Hepatocyte (in vitro differentiated cells): Measurements from ENCODE around the gene PHYKPL.

Source experiments
- EZH2 ChIP-seq: fragments of 200-600 bp; sonication (generic); IDR thresholded peaks from 2 replicates; pipeline ENCODE4 v1.6.1; 2016; ENCODE audit warnings: antibody characterized with exemption, mild to moderate bottlenecking, borderline replicate concordance
- TF ChIP-seq, protein P1 (sequence below): fragments of 200-600 bp; sonication (generic); IDR thresholded peaks from 2 replicates; pipeline ENCODE4 v1.5.1; 2016; ENCODE audit warnings: antibody characterized with exemption, mild to moderate bottlenecking; ENCODE audit not compliant: poor library complexity

DNA sequence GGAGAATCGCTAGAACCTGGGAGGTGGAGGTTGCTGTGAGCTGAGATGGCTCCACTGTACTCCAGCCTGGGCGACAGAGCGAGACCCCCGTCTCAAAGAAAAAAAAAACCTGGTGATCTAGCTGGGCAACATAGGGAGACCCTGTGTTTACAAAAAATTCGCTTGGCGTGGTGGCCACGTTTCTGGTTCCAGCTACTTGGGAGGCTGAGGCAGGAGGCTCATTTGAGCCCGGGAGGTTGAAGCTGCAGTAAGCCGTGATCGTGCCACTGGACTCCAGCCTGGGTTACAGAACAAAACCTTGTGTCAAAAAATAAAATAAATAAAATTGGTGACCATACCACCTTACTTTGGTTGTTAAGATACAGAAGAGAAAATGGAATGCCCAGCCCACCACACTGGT lies 30.1 kb downstream of the PHYKPL start:
- no peak for TF ChIP-seq EZH2
- TF ChIP-seq, protein P1, sequence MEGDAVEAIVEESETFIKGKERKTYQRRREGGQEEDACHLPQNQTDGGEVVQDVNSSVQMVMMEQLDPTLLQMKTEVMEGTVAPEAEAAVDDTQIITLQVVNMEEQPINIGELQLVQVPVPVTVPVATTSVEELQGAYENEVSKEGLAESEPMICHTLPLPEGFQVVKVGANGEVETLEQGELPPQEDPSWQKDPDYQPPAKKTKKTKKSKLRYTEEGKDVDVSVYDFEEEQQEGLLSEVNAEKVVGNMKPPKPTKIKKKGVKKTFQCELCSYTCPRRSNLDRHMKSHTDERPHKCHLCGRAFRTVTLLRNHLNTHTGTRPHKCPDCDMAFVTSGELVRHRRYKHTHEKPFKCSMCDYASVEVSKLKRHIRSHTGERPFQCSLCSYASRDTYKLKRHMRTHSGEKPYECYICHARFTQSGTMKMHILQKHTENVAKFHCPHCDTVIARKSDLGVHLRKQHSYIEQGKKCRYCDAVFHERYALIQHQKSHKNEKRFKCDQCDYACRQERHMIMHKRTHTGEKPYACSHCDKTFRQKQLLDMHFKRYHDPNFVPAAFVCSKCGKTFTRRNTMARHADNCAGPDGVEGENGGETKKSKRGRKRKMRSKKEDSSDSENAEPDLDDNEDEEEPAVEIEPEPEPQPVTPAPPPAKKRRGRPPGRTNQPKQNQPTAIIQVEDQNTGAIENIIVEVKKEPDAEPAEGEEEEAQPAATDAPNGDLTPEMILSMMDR, result no peak
